ENCODE measurements around the gene ADGRG6. TPM values are rescaled to one million over a fixed set of nuclear protein-coding genes. Genes with fewer than 3 reads are reported as not detected.
"Not testable (repeated sequence)": the region's sequence is repeated elsewhere in the genome, so short reads cannot be mapped to it uniquely, and the experiment has no call there.

The ADGRG6 gene
- total RNA-seq, 1 experiment from 2014 or later, result 0.49 TPM

- DNase-seq (ENCODE audit: low spot score); H3K27ac ChIP-seq (ENCODE audit: low read depth, low read length, poor library complexity, severe bottlenecking); CTCF ChIA-PET; H3K27me3 ChIP-seq (replicated peaks; ENCODE audit: insufficient read depth, low read depth, low read length, poor library complexity); H3K4me3 ChIP-seq (ENCODE audit: low read depth, low read length, poor library complexity, severe bottlenecking); H3K4me1 ChIP-seq (ENCODE audit: insufficient read depth, low read length, poor library complexity, severe bottlenecking); H3K9me3 ChIP-seq (ENCODE audit: low read depth, low read length, poor library complexity, severe bottlenecking); H3K36me3 ChIP-seq (ENCODE audit: insufficient read depth, low read length, poor library complexity, severe bottlenecking); BruUV-seq (replicated peaks); POLR2A ChIA-PET (ENCODE audit: low non-redundant PET); intact Hi-C loops (cut with micrococcal nuclease; ENCODE audit: unreplicated experiment): not testable (repeated sequence)
These were observed 153.0 kb downstream of the ADGRG6 start for GRCh38 chr6:142454848-142455247.

DNA sequence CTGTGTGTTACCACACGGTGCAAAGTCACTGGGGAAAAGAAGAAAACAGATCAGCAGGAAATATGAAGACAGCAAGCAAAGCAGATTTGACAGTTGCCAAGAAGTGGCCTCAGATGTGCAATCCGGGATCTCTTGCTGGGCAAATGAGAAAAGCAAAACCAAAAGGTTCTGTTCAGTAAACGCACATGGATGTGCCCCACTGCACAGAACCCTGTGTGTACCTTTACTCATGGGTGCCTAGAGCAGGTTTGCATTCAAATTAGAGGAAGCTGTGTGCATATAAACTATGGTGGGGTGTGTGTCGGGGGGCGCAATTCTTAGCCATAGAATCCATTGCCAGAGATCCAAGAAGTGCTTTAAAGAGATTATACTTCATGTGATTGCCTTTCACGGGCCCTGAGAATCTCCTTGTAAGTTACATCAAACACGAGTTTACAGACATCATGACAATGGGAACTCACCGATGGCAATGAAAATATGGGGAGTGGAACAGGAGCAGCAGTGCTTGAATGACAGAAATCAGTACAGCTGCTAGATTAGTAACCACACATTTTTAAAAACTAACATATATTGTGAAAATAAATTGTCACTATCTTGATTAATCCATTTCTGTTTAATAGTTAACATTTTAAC is 154.3 kb downstream of the ADGRG6 start:
- ChIA-PET CTCF (no interaction called here), POLR2A (ENCODE audit: low non-redundant PET) (no interaction called here)
- H3K27me3 ChIP-seq (replicated peaks; ENCODE audit: insufficient read depth, low read depth, low read length, poor library complexity), result no peaks in the 10 kb centered on the region
- no TSS peak for BruUV-seq (replicated peaks)
- no peak for TF ChIP-seq EZH2 (IDR thresholded peaks at IDR 0.05; ENCODE audit: borderline replicate concordance, low read depth, low read length, poor library complexity, severe bottlenecking)
- no peaks in the 10 kb centered on the region for H3K36me3 ChIP-seq (ENCODE audit: insufficient read depth, low read length, poor library complexity, severe bottlenecking)
- no peak overlapping the region for H3K27ac ChIP-seq (ENCODE audit: low read depth, low read length, poor library complexity, severe bottlenecking)
- H3K4me1 ChIP-seq (ENCODE audit: insufficient read depth, low read length, poor library complexity, severe bottlenecking), result no peaks in the 10 kb centered on the region
- H3K9me3 ChIP-seq (ENCODE audit: low read depth, low read length, poor library complexity, severe bottlenecking), result no peaks in the 10 kb centered on the region
- no peak overlapping the region for H3K4me3 ChIP-seq (ENCODE audit: low read depth, low read length, poor library complexity, severe bottlenecking)
- no peak for DNase-seq (ENCODE audit: low spot score)
- intact Hi-C loops (cut with micrococcal nuclease; ENCODE audit: unreplicated experiment), result no loop called here

GRCh38 chr6:142457638-142458406 is 156.0 kb downstream of the ADGRG6 start:
- POLR2A ChIA-PET (ENCODE audit: low non-redundant PET), result no interaction called here
- TF ChIP-seq, protein P1, sequence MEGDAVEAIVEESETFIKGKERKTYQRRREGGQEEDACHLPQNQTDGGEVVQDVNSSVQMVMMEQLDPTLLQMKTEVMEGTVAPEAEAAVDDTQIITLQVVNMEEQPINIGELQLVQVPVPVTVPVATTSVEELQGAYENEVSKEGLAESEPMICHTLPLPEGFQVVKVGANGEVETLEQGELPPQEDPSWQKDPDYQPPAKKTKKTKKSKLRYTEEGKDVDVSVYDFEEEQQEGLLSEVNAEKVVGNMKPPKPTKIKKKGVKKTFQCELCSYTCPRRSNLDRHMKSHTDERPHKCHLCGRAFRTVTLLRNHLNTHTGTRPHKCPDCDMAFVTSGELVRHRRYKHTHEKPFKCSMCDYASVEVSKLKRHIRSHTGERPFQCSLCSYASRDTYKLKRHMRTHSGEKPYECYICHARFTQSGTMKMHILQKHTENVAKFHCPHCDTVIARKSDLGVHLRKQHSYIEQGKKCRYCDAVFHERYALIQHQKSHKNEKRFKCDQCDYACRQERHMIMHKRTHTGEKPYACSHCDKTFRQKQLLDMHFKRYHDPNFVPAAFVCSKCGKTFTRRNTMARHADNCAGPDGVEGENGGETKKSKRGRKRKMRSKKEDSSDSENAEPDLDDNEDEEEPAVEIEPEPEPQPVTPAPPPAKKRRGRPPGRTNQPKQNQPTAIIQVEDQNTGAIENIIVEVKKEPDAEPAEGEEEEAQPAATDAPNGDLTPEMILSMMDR (conservative IDR thresholded peaks at IDR 0.05; ENCODE audit: low read depth, low read length), result no peak
- no peak for TF ChIP-seq EZH2 (IDR thresholded peaks at IDR 0.05; ENCODE audit: borderline replicate concordance, low read depth, low read length, poor library complexity, severe bottlenecking)
- CTCF ChIA-PET, result no interaction called here

GRCh38 chr6:142458836-142459235 is 157.0 kb downstream of the ADGRG6 start:
- Histone ChIP-seq H3K36me3 (ENCODE audit: insufficient read depth, low read length, poor library complexity, severe bottlenecking) (no peaks in the 10 kb centered on the region), H3K4me3 (ENCODE audit: low read depth, low read length, poor library complexity, severe bottlenecking) (no peak overlapping the region), H3K9me3 (ENCODE audit: low read depth, low read length, poor library complexity, severe bottlenecking) (no peaks in the 10 kb centered on the region), H3K27ac (ENCODE audit: low read depth, low read length, poor library complexity, severe bottlenecking) (no peak overlapping the region), H3K4me1 (ENCODE audit: insufficient read depth, low read length, poor library complexity, severe bottlenecking) (no peaks in the 10 kb centered on the region), H3K27me3 (replicated peaks; ENCODE audit: insufficient read depth, low read depth, low read length, poor library complexity) (no peaks in the 10 kb centered on the region)
- CTCF ChIA-PET, result no interaction called here
- no TSS peak for BruUV-seq (replicated peaks)
- POLR2A ChIA-PET (ENCODE audit: low non-redundant PET), result no interaction called here
- TF ChIP-seq, protein P1 (conservative IDR thresholded peaks at IDR 0.05; ENCODE audit: low read depth, low read length), result no peak
- no peak for TF ChIP-seq EZH2 (IDR thresholded peaks at IDR 0.05; ENCODE audit: borderline replicate concordance, low read depth, low read length, poor library complexity, severe bottlenecking)
- intact Hi-C loops (cut with micrococcal nuclease; ENCODE audit: unreplicated experiment), result no loop called here
- DNase-seq (ENCODE audit: low spot score), result no peak

More at GRCh38 chr6:142457638-142458406, 156.0 kb downstream of the ADGRG6 start:
- intact Hi-C loops (cut with micrococcal nuclease; ENCODE audit: unreplicated experiment), result no loop called here
- Histone ChIP-seq H3K27me3 (replicated peaks; ENCODE audit: insufficient read depth, low read depth, low read length, poor library complexity) (no peaks in the 10 kb centered on the region), H3K4me1 (ENCODE audit: insufficient read depth, low read length, poor library complexity, severe bottlenecking) (no peaks in the 10 kb centered on the region), H3K4me3 (ENCODE audit: low read depth, low read length, poor library complexity, severe bottlenecking) (no peak overlapping the region), H3K27ac (ENCODE audit: low read depth, low read length, poor library complexity, severe bottlenecking) (no peak overlapping the region), H3K9me3 (ENCODE audit: low read depth, low read length, poor library complexity, severe bottlenecking) (no peaks in the 10 kb centered on the region), H3K36me3 (ENCODE audit: insufficient read depth, low read length, poor library complexity, severe bottlenecking) (no peaks in the 10 kb centered on the region)
- DNase-seq (ENCODE audit: low spot score), result no peak
- BruUV-seq (replicated peaks), result no TSS peak

All from A673 (cell line).